Caco-2 (cell line): ENCODE results near the gene ADD2. TPM values are rescaled to one million over a fixed set of nuclear protein-coding genes. Genes with fewer than 3 reads are reported as not detected.

ENCODE experiments used
- BruUV-seq: library from RNA; stranded (reverse); fragments of 400-500 nt; replicated peaks from 2 replicates; lab custom pipeline; 2021; lab: Mats Ljungman, UMichigan
- CTCF ChIA-PET: fragments of 300-600 bp; sonication (Branson Sonifier 250); formaldehyde crosslinking; loops from one replicate; lab custom pipeline; 2022; ENCODE audit warnings: antibody characterized with exemption; lab: Charles Lee
- POLR2A ChIA-PET: fragments of 300-600 bp; sonication (Branson Sonifier 250); formaldehyde crosslinking; loops from one replicate; lab custom pipeline; 2022; ENCODE audit warnings: antibody characterized with exemption; lab: Charles Lee
- DNase-seq, 2 experiments: peaks; one replicate each; pipeline versions ENCODE4 v3.0.0 to v3.0.0-alpha.2; 2020 to 2022
- H3K27me3 ChIP-seq: replicated peaks from 2 replicates; pipeline ENCODE4 v1.6.0; 2011; ENCODE audit warnings: low read length; ENCODE audit not compliant: control insufficient read depth, insufficient read depth
- H3K36me3 ChIP-seq: 2 replicates; pipeline ENCODE4 v1.5.1; 2011; ENCODE audit warnings: low read length; ENCODE audit not compliant: control insufficient read depth, insufficient read depth
- H3K4me1 ChIP-seq: fragments of 250-450 bp; sonication (Bioruptor Pico); 2 replicates; pipeline ENCODE4 v1.5.1; 2020; ENCODE audit warnings: mild to moderate bottlenecking
- H3K4me3 ChIP-seq: 2 replicates; pipeline ENCODE4 v1.5.1; 2011; ENCODE audit warnings: low read depth, mild to moderate bottlenecking, control low read depth, low read length
- H3K9me3 ChIP-seq: fragments of 250-450 bp; sonication (Bioruptor Pico); 2 replicates; pipeline ENCODE4 v1.5.1; 2020; ENCODE audit warnings: mild to moderate bottlenecking, moderate library complexity
- H3K27ac Mint-ChIP-seq: one replicate; pipeline ENCODE4 v1.8.0; 2022; ENCODE audit warnings: mixed read lengths; ENCODE audit not compliant: unreplicated experiment
- H3K27me3 Mint-ChIP-seq: one replicate; pipeline ENCODE4 v1.8.0; 2022; ENCODE audit warnings: mixed read lengths; ENCODE audit not compliant: insufficient read depth, unreplicated experiment
- H3K36me3 Mint-ChIP-seq: one replicate; pipeline ENCODE4 v1.8.0; 2022; ENCODE audit warnings: mild to moderate bottlenecking, mixed read lengths; ENCODE audit not compliant: insufficient read depth, unreplicated experiment
- H3K4me1 Mint-ChIP-seq: one replicate; pipeline ENCODE4 v1.8.0; 2022; ENCODE audit warnings: low read depth, mixed read lengths; ENCODE audit not compliant: unreplicated experiment
- H3K4me3 Mint-ChIP-seq: one replicate; pipeline ENCODE4 v1.8.0; 2022; ENCODE audit warnings: mild to moderate bottlenecking, moderate library complexity, mixed read lengths; ENCODE audit not compliant: unreplicated experiment
- H3K9me3 Mint-ChIP-seq: one replicate; pipeline ENCODE4 v1.8.0; 2022; ENCODE audit warnings: mixed read lengths; ENCODE audit not compliant: unreplicated experiment
- intact Hi-C: fragments of 100-400 bp; cut with micrococcal nuclease; formaldehyde crosslinking; loops from one replicate; pipeline ENCODE4 v1.10.0; 2022; ENCODE audit not compliant: unreplicated experiment
- total RNA-seq: library from RNA; stranded (reverse); gene quantifications from 2 replicates; pipeline ENCODE4 v1.2.3, GENCODE V29; 2022
- TF ChIP-seq, protein P1 (sequence below), 2 experiments: fragments of 200-600 bp in 1 of 2; IDR thresholded peaks; 1 replicate in 1 of 2; 2 replicates in 1 of 2; pipeline versions ENCODE4 v1.5.1 to v1.8.0; 2011 to 2022; ENCODE audit warnings: antibody characterized with exemption in 1 of 2, control low read depth in 1 of 2, inconsistent platforms in 1 of 2, low read depth in 1 of 2, low read length in 1 of 2, mild to moderate bottlenecking in 1 of 2, moderate library complexity in 1 of 2; ENCODE audit not compliant: insufficient read depth in 1 of 2, severe bottlenecking in 1 of 2, unreplicated experiment in 1 of 2

Gene ADD2
- total RNA-seq, 1 experiment from 2014 or later: not detected

DNA sequence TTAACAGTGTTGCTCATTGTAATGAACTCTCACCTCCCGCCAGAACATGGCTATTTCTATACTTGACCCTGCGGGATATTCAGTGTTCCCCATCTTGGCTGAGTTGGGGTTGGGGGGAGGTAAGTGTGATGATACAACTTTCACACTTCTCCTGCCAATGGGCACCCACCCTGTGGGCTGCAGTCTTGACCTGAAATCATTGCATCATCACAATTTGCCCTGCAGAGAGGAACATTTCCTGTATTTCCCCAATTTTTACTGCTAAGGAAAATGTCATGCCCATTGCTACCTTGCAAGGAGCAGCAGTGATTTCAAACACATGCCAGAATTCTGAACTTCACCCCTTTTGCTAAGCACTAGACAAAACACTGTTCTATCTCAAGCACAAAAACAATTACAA, 92.1 kb downstream of the ADD2 start:
- Histone ChIP-seq H3K27me3 (no peaks in the 10 kb centered on the region; the same call in 1 of the 2 replicates), H3K4me1 (no peaks in the 10 kb centered on the region), H3K36me3 (no peaks in the 10 kb centered on the region), H3K4me3 (no peak overlapping the region), H3K9me3 (no peaks in the 10 kb centered on the region)
- Mint-ChIP-seq H3K4me1 (no peaks in the 10 kb centered on the region), H3K4me3 (no peak overlapping the region), H3K27ac (no peak overlapping the region), H3K36me3 (no peaks in the 10 kb centered on the region), H3K27me3 (peaks cover 11% of the 10 kb centered on the region), H3K9me3 (no peaks in the 10 kb centered on the region)
- TF ChIP-seq, protein P1, sequence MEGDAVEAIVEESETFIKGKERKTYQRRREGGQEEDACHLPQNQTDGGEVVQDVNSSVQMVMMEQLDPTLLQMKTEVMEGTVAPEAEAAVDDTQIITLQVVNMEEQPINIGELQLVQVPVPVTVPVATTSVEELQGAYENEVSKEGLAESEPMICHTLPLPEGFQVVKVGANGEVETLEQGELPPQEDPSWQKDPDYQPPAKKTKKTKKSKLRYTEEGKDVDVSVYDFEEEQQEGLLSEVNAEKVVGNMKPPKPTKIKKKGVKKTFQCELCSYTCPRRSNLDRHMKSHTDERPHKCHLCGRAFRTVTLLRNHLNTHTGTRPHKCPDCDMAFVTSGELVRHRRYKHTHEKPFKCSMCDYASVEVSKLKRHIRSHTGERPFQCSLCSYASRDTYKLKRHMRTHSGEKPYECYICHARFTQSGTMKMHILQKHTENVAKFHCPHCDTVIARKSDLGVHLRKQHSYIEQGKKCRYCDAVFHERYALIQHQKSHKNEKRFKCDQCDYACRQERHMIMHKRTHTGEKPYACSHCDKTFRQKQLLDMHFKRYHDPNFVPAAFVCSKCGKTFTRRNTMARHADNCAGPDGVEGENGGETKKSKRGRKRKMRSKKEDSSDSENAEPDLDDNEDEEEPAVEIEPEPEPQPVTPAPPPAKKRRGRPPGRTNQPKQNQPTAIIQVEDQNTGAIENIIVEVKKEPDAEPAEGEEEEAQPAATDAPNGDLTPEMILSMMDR (IDR thresholded peaks at IDR 0.05; ENCODE audit: insufficient read depth in 1 of 2, low read depth in 1 of 2, low read length in 1 of 2, severe bottlenecking in 1 of 2, unreplicated experiment in 1 of 2): no peak
- DNase-seq: no peak
- POLR2A ChIA-PET: no interaction called here
- BruUV-seq: no TSS peak
- CTCF ChIA-PET: no interaction called here
- intact Hi-C loops: no loop called here

GRCh38 chr2:70674636-70675430, 93.2 kb downstream of the ADD2 start:
- CTCF ChIA-PET: no interaction called here
- no peaks in the 10 kb centered on the region for H3K4me1 ChIP-seq
- no peaks in the 10 kb centered on the region; the same call in 1 of the 2 replicates for H3K27me3 ChIP-seq
- H3K9me3 ChIP-seq: no peaks in the 10 kb centered on the region
- H3K27me3 Mint-ChIP-seq: peaks cover 11% of the 10 kb centered on the region
- H3K27ac Mint-ChIP-seq: no peak overlapping the region
- no peak for DNase-seq
- no peak overlapping the region for H3K4me3 ChIP-seq
- no peaks in the 10 kb centered on the region for H3K4me1 Mint-ChIP-seq
- no peak overlapping the region for H3K4me3 Mint-ChIP-seq
- no peaks in the 10 kb centered on the region for H3K9me3 Mint-ChIP-seq
- POLR2A ChIA-PET: no interaction called here
- no peaks in the 10 kb centered on the region for H3K36me3 Mint-ChIP-seq
- no peaks in the 10 kb centered on the region for H3K36me3 ChIP-seq
- TF ChIP-seq, protein P1 (IDR thresholded peaks at IDR 0.05; ENCODE audit: insufficient read depth in 1 of 2, low read depth in 1 of 2, low read length in 1 of 2, severe bottlenecking in 1 of 2, unreplicated experiment in 1 of 2): no peak
- no TSS peak for BruUV-seq
- intact Hi-C loops: no loop called here

DNA sequence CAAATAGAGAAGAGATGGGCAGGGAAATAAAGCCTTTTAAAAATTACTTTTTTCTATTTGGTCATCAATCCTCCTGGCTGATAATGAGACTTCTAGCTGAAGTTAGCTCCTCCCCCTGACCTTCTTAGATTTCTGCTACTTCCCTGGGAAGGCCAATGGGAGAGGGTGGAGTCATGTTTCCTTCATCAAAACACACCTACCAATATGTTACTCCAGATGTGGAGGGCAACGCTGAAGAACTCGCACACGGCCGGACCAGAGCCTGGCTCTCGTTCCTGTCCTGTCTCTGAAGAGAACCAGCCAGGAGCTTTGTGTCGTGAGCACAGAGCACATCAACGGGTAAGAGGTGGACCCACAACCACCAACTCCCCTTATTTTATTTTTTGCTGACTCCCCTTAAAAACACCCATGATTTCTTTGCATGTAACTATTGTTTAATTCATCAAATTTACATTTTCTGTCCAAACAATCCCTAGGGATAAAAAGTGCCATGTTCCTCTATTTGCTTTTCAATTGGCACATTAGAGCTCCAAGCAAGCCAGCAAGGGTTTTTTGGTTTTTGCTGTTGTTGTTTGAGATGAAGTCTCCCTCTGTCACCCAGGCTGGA, 94.9 kb downstream of the ADD2 start:
- H3K27ac Mint-ChIP-seq: no peak overlapping the region

More for the DNA sequence above, 94.9 kb downstream of the ADD2 start:
- DNase-seq: no peak
- TF ChIP-seq, protein P1 (IDR thresholded peaks at IDR 0.05; ENCODE audit: insufficient read depth in 1 of 2, low read depth in 1 of 2, low read length in 1 of 2, severe bottlenecking in 1 of 2, unreplicated experiment in 1 of 2): no peak
- Mint-ChIP-seq H3K4me3 (no peak overlapping the region), H3K27me3 (peaks cover 20% of the 10 kb centered on the region), H3K36me3 (no peaks in the 10 kb centered on the region), H3K9me3 (no peaks in the 10 kb centered on the region), H3K4me1 (no peaks in the 10 kb centered on the region)
- H3K4me1 ChIP-seq: no peaks in the 10 kb centered on the region
- no peaks in the 10 kb centered on the region for H3K9me3 ChIP-seq
- no peaks in the 10 kb centered on the region for H3K36me3 ChIP-seq
- H3K4me3 ChIP-seq: no peak overlapping the region
- CTCF ChIA-PET: no interaction called here
- intact Hi-C loops: no loop called here
- no peaks in the 10 kb centered on the region; the same call in 1 of the 2 replicates for H3K27me3 ChIP-seq
- BruUV-seq: no TSS peak
- POLR2A ChIA-PET: no interaction called here
